GM21526 (cell line): Measurements from ENCODE around the gene SIPA1L2.

Experiments used
- ATAC-seq: cut with Tn5 transposase; IDR thresholded peaks from one replicate; pipeline ENCODE4 v1.9.1; 2021; ENCODE audit warnings: moderate library complexity; ENCODE audit not compliant: unreplicated experiment, low FRiP score

Gene SIPA1L2

GRCh38 chr1:232591344-232591743, 38.6 kb downstream of the SIPA1L2 start:
- ATAC-seq, result no peak

GRCh38 chr1:232590744-232591082, 39.2 kb downstream of the SIPA1L2 start:
- ATAC-seq, result peak; percentile 84

GRCh38 chr1:232589812-232590743, 39.9 kb downstream of the SIPA1L2 start:
- ATAC-seq, result peak; percentile 22

DNA sequence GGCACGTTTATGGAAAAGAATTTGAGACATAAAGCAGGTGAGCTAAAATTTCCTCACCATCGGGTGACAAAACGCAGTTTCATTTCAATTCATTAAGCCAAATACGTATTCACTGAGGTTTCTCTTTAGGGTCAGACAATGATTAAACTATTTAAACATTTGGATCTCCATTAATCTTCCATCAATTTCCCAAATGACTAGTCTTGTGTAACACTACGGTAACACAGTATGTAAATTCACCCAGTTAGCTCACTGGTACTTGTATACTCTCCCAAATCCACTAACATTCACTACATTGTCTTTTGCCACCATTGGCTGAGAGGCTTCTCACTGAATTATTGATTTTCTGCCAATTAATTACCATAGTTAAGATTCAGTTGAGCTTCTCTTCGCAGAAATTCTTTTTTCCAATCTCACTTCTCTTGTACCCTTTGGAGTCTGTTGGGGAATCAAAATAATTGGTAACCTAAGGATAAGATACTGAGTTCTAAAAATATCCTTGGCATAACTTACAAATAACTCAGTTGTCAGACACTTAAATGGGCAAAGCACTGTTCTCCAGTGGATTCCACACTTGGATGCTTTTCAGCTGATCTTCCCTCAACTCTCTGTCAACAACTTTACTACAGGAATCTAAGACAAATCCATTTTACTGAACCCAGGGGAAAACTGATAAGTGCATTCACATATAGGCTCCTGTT, 40.7 kb downstream of the SIPA1L2 start:
- no peak for ATAC-seq

GRCh38 chr1:232587141-232588008, 42.6 kb downstream of the SIPA1L2 start:
- ATAC-seq, result no peak

DNA sequence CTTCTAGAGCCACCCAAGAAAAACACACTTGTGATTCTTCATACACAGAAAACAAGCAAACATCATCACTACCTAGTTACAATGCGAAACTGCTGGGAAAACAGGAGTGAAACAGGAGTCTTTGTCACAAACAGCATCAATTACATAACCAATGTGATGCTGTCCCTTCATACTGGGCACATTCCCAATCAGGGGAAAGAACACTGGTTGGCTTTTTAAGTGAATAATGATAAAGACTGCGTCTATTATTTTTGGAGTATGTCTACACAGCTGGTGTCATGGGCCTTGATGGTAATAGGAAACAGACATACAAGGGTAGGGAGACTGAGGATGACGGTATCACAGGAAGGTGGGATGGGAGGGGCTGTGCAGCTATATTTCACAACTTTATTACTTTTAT, 43.3 kb downstream of the SIPA1L2 start:
- ATAC-seq, result no peak

DNA sequence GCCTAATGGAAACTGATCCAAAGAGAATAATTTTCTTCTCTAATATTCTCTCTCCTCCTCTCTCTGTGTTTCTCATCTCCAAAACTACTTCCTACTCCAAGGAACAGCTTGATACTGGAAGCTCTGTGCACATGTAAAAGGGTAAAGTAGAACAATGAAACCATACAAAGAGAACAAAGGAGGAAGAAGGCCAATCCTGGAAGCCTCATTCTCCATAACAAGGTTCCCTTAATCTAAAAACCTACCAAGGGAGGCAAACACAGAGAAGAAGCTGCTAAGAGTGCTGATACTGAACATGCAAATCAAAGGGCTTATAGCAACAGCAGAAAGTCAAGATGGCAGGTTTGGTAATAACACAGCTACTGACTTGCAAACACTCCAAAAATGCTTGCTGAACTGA, 44.4 kb downstream of the SIPA1L2 start:
- no peak for ATAC-seq

DNA sequence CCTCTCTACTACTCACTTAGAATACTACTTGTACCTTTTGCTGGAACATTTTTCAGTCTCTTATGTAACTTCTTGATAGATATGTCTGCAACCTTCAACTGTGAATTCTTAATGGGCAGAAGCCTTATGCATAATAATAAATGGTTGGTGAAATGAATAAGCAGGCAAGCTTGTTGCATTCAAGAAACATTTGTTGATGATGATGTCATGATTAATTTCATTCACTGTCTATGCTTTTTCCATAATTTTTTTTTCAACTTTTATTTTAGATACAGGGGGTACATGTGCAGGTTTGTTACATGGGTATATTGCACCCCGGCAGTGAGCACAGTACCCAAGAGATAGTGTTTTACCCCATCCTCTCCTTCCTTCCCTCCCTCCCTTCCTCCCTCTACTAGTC, 48.0 kb downstream of the SIPA1L2 start:
- ATAC-seq, result no peak
